GM21515 (cell line): ENCODE measurements around the gene PCP2.

Experiments used
- ATAC-seq: cut with Tn5 transposase; IDR thresholded peaks from one replicate; pipeline ENCODE4 v1.9.1; 2021; ENCODE audit not compliant: unreplicated experiment

The PCP2 gene

GRCh38 chr19:7602240-7602934 lies 31.1 kb downstream of the PCP2 start:
- ATAC-seq: no peak

DNA sequence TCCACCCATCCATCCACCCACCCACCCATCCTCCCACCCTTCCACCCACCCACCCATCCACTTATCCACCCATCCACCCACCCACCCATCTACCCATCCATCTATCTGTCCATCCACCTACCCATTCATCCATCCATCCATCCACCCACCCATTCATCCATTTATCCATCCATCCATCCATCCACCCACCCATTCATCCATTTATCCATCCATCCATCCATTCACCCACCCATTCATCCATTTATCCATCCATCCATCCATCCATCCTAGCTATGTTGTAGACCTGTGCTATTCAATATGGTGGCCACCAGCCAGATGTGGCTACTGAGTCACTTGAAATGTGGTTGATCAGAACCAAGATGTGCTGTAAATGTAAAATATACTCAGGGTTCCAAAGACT lies 32.8 kb downstream of the PCP2 start:
- no peak for ATAC-seq

DNA sequence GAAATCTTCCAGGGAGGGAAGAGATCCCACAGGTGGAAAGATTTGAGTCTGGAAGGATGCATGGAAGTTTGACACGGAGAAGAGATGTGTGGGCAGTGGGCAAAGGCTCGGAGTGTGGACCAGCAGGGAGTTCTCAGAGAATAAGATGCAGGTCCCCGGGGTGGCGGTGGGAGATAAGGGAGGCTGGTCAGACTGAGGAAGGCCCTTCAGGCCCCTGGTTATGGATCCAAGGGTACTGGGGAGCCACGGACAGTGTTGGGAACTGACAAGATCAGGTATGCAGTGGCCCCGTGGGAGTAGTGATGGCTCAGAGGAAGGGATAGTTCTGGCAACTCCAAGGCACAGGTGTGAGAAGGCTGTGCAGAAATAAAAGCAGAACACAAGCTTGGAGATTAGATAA lies 35.3 kb downstream of the PCP2 start:
- no peak for ATAC-seq

GRCh38 chr19:7597689-7598088 lies 35.8 kb downstream of the PCP2 start:
- no peak for ATAC-seq

- ATAC-seq: no peak
Measured at GRCh38 chr19:7596211-7596937, 37.1 kb downstream of the PCP2 start.

DNA sequence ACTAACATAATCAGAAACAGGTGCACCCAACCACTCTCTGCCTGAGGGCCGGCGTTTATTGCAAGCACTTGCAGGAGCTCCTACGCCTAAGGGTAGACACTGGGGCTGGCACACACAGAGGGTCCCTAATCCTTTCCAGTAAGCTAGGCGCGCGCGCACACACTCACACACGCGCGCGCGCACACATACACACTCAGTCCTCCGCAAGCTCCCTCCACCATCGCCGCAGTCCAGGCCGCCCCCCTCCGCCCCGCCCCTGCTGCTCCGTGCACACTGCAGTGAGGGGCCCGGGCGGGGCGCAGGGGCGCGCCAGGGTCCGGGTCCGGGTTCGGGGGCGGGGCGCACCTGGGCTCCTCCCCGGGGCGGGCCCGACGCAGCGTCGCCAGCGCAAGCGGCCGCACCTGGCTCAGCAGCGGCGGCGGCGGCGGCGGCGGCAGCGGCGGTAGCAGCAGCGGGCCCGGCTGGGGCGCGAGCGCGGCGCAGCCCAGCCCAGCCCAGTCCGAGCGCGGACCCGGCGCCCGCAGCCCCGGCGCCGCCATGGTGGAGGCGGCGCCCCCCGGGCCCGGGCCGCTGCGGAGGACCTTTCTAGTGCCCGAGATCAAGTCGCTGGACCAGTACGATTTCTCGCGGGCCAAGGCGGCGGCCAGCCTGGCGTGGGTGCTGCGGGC lies 37.9 kb downstream of the PCP2 start, which contains the start of gene CAMSAP3:
TSS of gene CAMSAP3 (plus strand) at position 398 of the 668 bp plus-strand sequence. CDS start at position 538, 140 bp downstream.
- ATAC-seq: no peak

GRCh38 chr19:7590256-7590655 lies 43.3 kb downstream of the PCP2 start:
- ATAC-seq: no peak

GRCh38 chr19:7589822-7590221 lies 43.7 kb downstream of the PCP2 start:
- ATAC-seq: no peak

GRCh38 chr19:7582446-7582845 lies 51.1 kb downstream of the PCP2 start:
- no peak for ATAC-seq
